Dendritic cell treated with granulocyte-macrophage colony-stimulating factor and Interleukin-4, amounts not matched to agents 40 ng/mL and 50 ng/mL, for 4 days (primary cell): ENCODE results near the gene C6orf132.
A peak's percentile ranks its signal among the peaks of the same experiment; 100 is the strongest.
"Not testable (repeated sequence)": the region's sequence is repeated elsewhere in the genome, so short reads cannot be mapped to it uniquely, and the experiment has no call there.

ENCODE experiments used
- H3K27ac Mint-ChIP-seq: one replicate; pipeline ENCODE4 v1.8.0; 2022; ENCODE audit warnings: mild to moderate bottlenecking, mixed read lengths
- H3K27me3 Mint-ChIP-seq: one replicate; pipeline ENCODE4 v1.8.0; 2022; ENCODE audit warnings: mild to moderate bottlenecking, mixed read lengths
- H3K36me3 Mint-ChIP-seq: one replicate; pipeline ENCODE4 v1.8.0; 2022; ENCODE audit warnings: low read depth, mixed read lengths
- H3K4me1 Mint-ChIP-seq: one replicate; pipeline ENCODE4 v1.8.0; 2022; ENCODE audit warnings: low read depth, mixed read lengths
- H3K4me3 Mint-ChIP-seq: one replicate; pipeline ENCODE4 v1.8.0; 2022; ENCODE audit warnings: mild to moderate bottlenecking, moderate library complexity, mixed read lengths
- H3K9me3 Mint-ChIP-seq: one replicate; pipeline ENCODE4 v1.8.0; 2022; ENCODE audit warnings: mixed read lengths
- intact Hi-C: fragments of 100-400 bp; cut with micrococcal nuclease; formaldehyde crosslinking; loops from one replicate; pipeline ENCODE4 v1.15.0; 2022

The C6orf132 gene

DNA sequence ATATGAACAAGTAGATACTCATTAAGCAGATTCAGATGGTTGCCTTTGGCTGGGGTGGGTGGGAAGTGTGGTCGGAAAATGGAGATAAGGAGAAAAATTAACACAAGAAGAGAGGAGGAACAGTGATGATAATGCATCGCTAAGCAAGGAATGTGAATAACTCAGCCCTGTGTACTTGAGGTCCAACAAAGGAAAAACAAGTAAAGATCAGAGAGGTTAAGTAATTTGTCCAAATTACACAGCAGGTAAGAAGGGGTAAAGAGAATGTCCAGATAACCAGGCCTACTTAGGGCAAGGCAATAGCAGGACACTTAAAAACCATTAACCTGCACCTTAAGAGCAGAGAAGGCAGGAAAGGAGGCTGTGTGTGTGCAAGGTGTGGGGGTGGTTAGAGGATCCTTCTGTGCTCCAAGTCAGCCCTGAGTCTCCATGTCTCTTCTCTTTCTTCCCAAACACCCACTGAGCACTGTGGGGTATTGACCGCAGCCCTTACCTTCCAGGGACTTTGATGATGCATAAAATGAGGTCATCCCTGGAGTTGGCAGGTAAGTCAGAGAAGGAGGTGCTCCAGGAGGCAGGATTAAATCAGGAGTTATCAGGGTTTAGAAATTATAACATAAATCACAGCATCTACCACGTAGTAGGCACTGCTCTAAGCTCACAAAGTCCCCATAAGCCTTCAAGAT lies 10.3 kb upstream of the C6orf132 start:
- intact Hi-C loops, H3K36me3 Mint-ChIP-seq, H3K4me1 Mint-ChIP-seq, H3K4me3 Mint-ChIP-seq, H3K9me3 Mint-ChIP-seq, H3K27ac Mint-ChIP-seq: not testable (repeated sequence)
- H3K27me3 Mint-ChIP-seq: peaks cover 21% of the 10 kb centered on the region

DNA sequence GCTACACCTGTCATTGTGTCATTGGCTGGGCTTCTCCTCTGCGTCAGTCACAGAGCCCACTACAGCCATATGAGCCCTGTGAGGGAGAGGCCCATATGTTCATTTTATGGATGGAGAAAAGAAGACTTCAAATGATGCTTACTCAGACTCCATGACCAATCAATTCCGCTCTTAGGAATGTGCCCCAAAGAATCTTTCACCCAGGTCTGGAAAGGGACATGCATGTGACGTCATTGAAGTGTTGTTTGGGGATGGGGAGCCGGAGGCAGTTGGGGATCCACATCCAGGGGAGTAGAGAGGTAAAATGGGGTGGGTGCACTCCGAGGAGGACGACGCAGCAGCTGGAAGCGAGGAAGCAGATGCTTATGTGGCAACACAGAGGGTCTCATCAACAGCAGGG lies 9.6 kb upstream of the C6orf132 start:
- H3K36me3 Mint-ChIP-seq: no peaks in the 10 kb centered on the region
- no peak overlapping the region for H3K27ac Mint-ChIP-seq
- peaks cover 21% of the 10 kb centered on the region for H3K27me3 Mint-ChIP-seq
- no peaks in the 10 kb centered on the region for H3K4me1 Mint-ChIP-seq
- no peak overlapping the region for H3K4me3 Mint-ChIP-seq
- no peaks in the 10 kb centered on the region for H3K9me3 Mint-ChIP-seq
- intact Hi-C loops: no loop called here

GRCh38 chr6:42150254-42150653 lies 7.8 kb upstream of the C6orf132 start:
- Mint-ChIP-seq H3K9me3 (no peaks in the 10 kb centered on the region), H3K36me3 (no peaks in the 10 kb centered on the region), H3K4me3 (no peak overlapping the region), H3K27ac (no peak overlapping the region), H3K27me3 (peaks cover 33% of the 10 kb centered on the region), H3K4me1 (no peaks in the 10 kb centered on the region)
- intact Hi-C loops: no loop called here

- peaks cover 7% of the 10 kb centered on the region for H3K4me1 Mint-ChIP-seq
- H3K27ac Mint-ChIP-seq: no peak overlapping the region
- H3K36me3 Mint-ChIP-seq: no peaks in the 10 kb centered on the region
- no peak overlapping the region for H3K4me3 Mint-ChIP-seq
- intact Hi-C loops: no loop called here
- H3K27me3 Mint-ChIP-seq: peaks cover 37% of the 10 kb centered on the region
- H3K9me3 Mint-ChIP-seq: no peaks in the 10 kb centered on the region
Observed at GRCh38 chr6:42148058-42148457, 5.6 kb upstream of the C6orf132 start.

DNA sequence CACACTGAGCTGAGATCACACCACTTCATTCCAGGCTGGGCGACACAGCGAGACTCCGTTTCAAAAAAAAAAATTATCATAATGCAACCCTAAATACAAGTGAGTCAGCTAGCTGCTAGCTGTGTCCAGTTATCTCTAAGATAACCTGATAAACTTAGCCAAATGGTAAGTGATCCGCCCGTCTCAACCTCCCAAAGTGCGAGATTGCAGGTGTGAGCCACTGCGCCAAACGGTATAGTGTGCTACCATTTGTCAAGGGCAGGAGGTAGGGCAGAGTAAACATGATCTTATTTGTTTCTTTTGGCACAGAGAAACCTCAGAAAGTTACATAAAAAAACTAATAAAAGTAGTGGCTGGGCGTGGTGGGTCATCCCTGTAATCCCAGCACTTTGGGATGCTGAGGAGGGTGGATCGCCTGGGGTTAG lies 4.7 kb upstream of the C6orf132 start:
- H3K27ac Mint-ChIP-seq: no peak overlapping the region
- no peak overlapping the region for H3K4me3 Mint-ChIP-seq
- H3K27me3 Mint-ChIP-seq: peaks cover 42% of the 10 kb centered on the region
- intact Hi-C loops: no loop called here
- H3K4me1 Mint-ChIP-seq: peaks cover 12% of the 10 kb centered on the region
- H3K36me3 Mint-ChIP-seq: no peaks in the 10 kb centered on the region
- H3K9me3 Mint-ChIP-seq: no peaks in the 10 kb centered on the region

DNA sequence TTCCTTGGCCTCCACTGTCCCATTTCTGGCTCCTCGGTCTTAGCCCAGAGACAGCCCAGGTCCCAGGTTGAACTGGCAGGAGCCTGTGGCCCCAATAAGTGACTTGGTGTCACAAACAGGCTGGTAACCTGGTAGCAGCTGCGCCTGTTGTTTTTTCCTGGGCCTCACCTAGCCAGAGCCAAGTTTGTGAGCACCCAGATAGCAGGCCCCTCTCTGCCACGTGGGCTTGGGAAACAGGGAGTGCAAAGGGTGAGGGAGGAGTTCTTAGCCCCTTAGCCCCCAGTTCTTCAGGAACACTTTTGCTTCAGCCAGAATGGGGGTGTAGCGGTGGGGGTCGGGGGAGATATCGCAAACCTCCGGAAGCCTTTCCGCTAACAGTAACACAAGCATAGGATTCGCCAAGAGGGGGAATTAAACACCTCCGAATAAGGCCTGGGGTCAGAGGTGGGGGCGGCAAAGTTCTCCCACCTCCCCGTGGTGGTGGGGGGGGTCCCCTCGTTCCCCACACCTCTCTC lies 760 bp downstream of the C6orf132 start:
- H3K4me3 Mint-ChIP-seq: no peak overlapping the region
- intact Hi-C loops: no loop called here
- H3K9me3 Mint-ChIP-seq: no peaks in the 10 kb centered on the region
- peaks cover 45% of the 10 kb centered on the region for H3K4me1 Mint-ChIP-seq
- H3K36me3 Mint-ChIP-seq: no peaks in the 10 kb centered on the region
- H3K27me3 Mint-ChIP-seq: peaks cover 40% of the 10 kb centered on the region
- no peak overlapping the region for H3K27ac Mint-ChIP-seq

GRCh38 chr6:42140756-42141602 lies 1.4 kb downstream of the C6orf132 start:
- Mint-ChIP-seq H3K9me3 (no peaks in the 10 kb centered on the region), H3K4me3 (no peak overlapping the region), H3K27ac (no peak overlapping the region), H3K4me1 (peaks cover 50% of the 10 kb centered on the region), H3K36me3 (no peaks in the 10 kb centered on the region), H3K27me3 (peaks cover 39% of the 10 kb centered on the region)
- intact Hi-C loops: no loop called here

DNA sequence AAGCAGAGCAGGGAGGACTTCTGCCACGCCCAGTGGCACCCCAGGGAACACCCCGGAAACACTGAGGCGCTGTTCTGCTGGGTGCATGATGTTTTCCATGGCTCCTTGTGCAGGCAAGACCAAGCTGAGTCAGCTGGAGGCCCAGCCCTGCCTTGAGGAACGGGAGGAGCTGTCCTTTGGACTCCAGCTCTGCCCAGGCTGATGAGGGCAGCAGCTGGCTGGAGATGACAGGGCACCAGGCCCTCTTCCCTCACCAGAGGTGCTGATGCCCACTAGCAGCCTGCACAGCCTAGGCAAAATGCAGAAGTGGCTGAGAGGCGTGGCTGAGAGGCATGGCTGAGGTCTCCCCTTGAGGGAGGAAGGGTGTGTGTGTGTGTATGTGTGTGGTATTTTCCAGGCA lies 2.4 kb downstream of the C6orf132 start:
- Mint-ChIP-seq H3K27ac (peak overlapping the region; percentile 69), H3K36me3 (no peaks in the 10 kb centered on the region), H3K9me3 (no peaks in the 10 kb centered on the region), H3K27me3 (peaks cover 35% of the 10 kb centered on the region), H3K4me1 (peaks cover 50% of the 10 kb centered on the region), H3K4me3 (no peak overlapping the region)
- intact Hi-C loops: no loop called here

DNA sequence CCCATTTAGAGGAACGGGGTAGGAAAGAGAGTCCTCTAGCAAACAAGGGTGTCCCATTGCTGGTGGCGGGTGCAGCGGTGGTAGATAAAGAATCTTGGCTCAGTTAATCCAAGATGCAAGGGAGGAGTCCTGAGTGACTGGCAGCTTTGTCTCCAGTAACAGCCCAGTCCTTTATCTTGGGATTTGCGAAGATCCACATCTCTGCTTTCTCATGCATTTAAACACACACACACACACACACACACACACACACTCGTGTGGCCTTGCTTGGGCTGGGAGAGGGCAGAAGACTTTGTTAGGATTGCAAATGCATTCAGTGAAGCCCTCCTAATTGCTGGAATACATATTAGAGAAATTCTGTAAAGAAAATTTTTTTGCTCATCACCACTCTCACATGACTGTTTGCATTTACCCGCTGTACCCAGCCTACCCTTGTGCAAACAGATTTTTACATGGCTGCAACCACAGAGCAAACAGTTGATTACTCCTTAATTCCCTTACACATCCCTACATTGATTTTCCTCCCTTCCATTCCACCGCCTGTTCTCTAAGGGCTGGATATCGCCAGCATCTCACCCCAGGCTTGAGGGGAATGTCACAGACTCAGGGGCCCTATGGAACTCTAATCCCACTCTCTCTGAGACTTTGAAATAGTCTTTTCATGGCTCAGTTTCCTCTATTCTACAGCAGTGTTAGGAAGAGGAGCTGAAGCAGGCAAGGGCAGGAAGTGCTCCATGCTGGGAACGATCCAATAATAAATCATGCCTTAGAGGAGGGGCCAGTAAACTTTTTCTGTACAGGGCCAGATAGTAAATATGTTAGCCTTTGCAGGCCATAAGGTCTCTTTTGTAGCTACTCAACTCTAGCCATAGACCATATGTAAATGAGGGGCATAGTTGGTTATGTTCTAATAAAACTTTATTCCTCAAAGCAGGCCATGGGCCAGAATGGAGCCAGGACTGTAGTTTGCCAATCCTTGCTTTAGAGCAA lies 3.5 kb downstream of the C6orf132 start:
- no peaks in the 10 kb centered on the region for H3K9me3 Mint-ChIP-seq
- no peaks in the 10 kb centered on the region for H3K36me3 Mint-ChIP-seq
- no peak overlapping the region for H3K4me3 Mint-ChIP-seq
- intact Hi-C loops: no loop called here
- peaks cover 48% of the 10 kb centered on the region for H3K4me1 Mint-ChIP-seq
- H3K27ac Mint-ChIP-seq: no peak overlapping the region
- peaks cover 37% of the 10 kb centered on the region for H3K27me3 Mint-ChIP-seq

DNA sequence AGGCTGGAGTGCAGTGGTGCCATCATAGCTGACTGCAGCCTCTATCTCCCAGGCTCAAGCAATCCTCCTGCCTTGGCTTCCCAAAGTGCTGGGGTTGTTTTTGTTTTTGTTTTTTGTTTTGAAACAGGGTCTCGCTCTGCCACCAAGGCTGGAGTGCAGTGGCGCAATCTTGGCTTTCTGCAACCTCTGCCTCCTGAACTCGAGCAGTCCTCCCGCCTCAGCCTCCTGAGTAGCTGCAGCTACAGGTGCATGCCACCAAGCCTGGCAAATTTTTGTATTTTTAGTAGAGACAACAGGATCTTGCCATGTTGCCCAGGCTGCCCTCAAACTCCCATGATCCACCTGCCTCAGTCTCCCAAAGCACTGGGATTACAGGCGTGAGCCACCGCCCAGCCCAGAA lies 4.2 kb downstream of the C6orf132 start:
- Mint-ChIP-seq H3K36me3 (no peaks in the 10 kb centered on the region), H3K4me1 (peaks cover 44% of the 10 kb centered on the region), H3K9me3 (no peaks in the 10 kb centered on the region), H3K4me3 (no peak overlapping the region), H3K27ac (no peak overlapping the region), H3K27me3 (peaks cover 32% of the 10 kb centered on the region)
- intact Hi-C loops: no loop called here

DNA sequence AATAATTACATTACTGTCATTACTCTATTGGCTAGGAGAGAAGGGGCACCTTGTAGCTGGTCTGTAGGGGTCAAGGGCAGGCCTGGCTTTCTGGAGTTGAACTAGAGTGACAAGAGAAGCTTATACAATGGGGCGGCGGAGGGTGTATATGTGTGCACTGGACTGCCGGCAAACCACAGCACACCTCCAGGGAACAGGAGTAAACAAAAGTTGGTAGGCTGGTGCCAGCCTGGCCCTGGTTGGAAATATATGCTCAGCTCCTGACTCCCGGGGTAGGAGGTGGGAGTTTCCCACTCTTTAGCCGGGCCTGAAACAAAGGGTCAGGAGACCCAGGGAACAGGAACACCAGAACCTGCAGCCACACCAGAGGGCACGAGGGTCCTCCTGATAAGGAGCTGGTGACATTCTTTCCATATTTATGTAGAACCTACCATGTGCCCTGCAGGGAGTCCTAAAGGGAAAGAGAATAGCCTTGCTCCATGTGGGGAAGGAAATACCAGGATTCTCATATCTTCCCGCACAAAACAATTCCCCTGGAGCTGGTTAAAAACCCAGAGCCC lies 5.1 kb downstream of the C6orf132 start:
- no peaks in the 10 kb centered on the region for H3K9me3 Mint-ChIP-seq
- H3K27ac Mint-ChIP-seq: no peak overlapping the region
- no peak overlapping the region for H3K4me3 Mint-ChIP-seq
- peaks cover 27% of the 10 kb centered on the region for H3K27me3 Mint-ChIP-seq
- intact Hi-C loops: no loop called here
- no peaks in the 10 kb centered on the region for H3K36me3 Mint-ChIP-seq
- H3K4me1 Mint-ChIP-seq: peaks cover 38% of the 10 kb centered on the region

GRCh38 chr6:42136508-42137193 lies 5.8 kb downstream of the C6orf132 start:
- peaks cover 21% of the 10 kb centered on the region for H3K27me3 Mint-ChIP-seq
- peaks cover 38% of the 10 kb centered on the region for H3K4me1 Mint-ChIP-seq
- no peak overlapping the region for H3K27ac Mint-ChIP-seq
- H3K4me3 Mint-ChIP-seq: no peak overlapping the region
- no peaks in the 10 kb centered on the region for H3K36me3 Mint-ChIP-seq
- intact Hi-C loops: no loop called here
- no peaks in the 10 kb centered on the region for H3K9me3 Mint-ChIP-seq

GRCh38 chr6:42135722-42136121 lies 6.7 kb downstream of the C6orf132 start:
- Mint-ChIP-seq H3K27ac (no peak overlapping the region), H3K9me3 (no peaks in the 10 kb centered on the region), H3K4me1 (peaks cover 31% of the 10 kb centered on the region), H3K36me3 (no peaks in the 10 kb centered on the region), H3K4me3 (no peak overlapping the region), H3K27me3 (peaks cover 12% of the 10 kb centered on the region)
- intact Hi-C loops: no loop called here
